PFSK-1 (cell line): ENCODE results near the gene BRAT1.

Experiments
- FOXP2 ChIP-seq: optimal IDR thresholded peaks from 2 replicates; pipeline ENCODE3; 2011; ENCODE audit warnings: borderline replicate concordance, control low read depth, inconsistent platforms; ENCODE audit not compliant: insufficient read depth; ENCODE audit errors: extremely low read length, extremely low read depth
- POLR2AphosphoS5 ChIP-seq: IDR thresholded peaks from 2 replicates; pipeline ENCODE4 v1.6.1; 2012; ENCODE audit warnings: low read depth, mild to moderate bottlenecking, control low read depth, low read length, moderate library complexity
- SIN3A ChIP-seq: IDR thresholded peaks from 2 replicates; pipeline ENCODE4 v1.6.1; 2012; ENCODE audit warnings: mild to moderate bottlenecking, low read length, moderate library complexity, borderline replicate concordance; ENCODE audit not compliant: insufficient read depth
- TAF1 ChIP-seq: IDR thresholded peaks from 2 replicates; pipeline ENCODE4 v1.6.1; 2012; ENCODE audit warnings: low read length, control low read depth, borderline replicate concordance; ENCODE audit not compliant: insufficient read depth
- TF ChIP-seq, protein P1 (sequence below), 2 experiments: IDR thresholded peaks; 2 replicates each; pipeline versions ENCODE4 v1.6.1 to v1.8.0; 2011 to 2012; ENCODE audit warnings: low read depth in 2 of 2, low read length in 2 of 2, control low read depth in 1 of 2, inconsistent platforms in 1 of 2, mild to moderate bottlenecking in 1 of 2, moderate library complexity in 1 of 2; ENCODE audit not compliant: insufficient read depth in 1 of 2

BRAT1 gene

GRCh38 chr7:2511769-2512168, 43.6 kb downstream of the BRAT1 start:
- TF ChIP-seq POLR2AphosphoS5 (no peak), FOXP2 (no peak)

- no peak for TF ChIP-seq POLR2AphosphoS5
- TF ChIP-seq TAF1 = no peak
- TF ChIP-seq FOXP2 = no peak
- TF ChIP-seq, protein P1, sequence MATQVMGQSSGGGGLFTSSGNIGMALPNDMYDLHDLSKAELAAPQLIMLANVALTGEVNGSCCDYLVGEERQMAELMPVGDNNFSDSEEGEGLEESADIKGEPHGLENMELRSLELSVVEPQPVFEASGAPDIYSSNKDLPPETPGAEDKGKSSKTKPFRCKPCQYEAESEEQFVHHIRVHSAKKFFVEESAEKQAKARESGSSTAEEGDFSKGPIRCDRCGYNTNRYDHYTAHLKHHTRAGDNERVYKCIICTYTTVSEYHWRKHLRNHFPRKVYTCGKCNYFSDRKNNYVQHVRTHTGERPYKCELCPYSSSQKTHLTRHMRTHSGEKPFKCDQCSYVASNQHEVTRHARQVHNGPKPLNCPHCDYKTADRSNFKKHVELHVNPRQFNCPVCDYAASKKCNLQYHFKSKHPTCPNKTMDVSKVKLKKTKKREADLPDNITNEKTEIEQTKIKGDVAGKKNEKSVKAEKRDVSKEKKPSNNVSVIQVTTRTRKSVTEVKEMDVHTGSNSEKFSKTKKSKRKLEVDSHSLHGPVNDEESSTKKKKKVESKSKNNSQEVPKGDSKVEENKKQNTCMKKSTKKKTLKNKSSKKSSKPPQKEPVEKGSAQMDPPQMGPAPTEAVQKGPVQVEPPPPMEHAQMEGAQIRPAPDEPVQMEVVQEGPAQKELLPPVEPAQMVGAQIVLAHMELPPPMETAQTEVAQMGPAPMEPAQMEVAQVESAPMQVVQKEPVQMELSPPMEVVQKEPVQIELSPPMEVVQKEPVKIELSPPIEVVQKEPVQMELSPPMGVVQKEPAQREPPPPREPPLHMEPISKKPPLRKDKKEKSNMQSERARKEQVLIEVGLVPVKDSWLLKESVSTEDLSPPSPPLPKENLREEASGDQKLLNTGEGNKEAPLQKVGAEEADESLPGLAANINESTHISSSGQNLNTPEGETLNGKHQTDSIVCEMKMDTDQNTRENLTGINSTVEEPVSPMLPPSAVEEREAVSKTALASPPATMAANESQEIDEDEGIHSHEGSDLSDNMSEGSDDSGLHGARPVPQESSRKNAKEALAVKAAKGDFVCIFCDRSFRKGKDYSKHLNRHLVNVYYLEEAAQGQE (IDR thresholded peaks at IDR 0.05; ENCODE audit: insufficient read depth in 1 of 2, low read depth in 2 of 2, low read length in 2 of 2) = no peak
- no peak for TF ChIP-seq SIN3A
Observed at GRCh38 chr7:2510909-2511768, 44.2 kb downstream of the BRAT1 start.

- TF ChIP-seq POLR2AphosphoS5 (no peak), TAF1 (no peak)
- TF ChIP-seq, protein P1 (IDR thresholded peaks at IDR 0.05; ENCODE audit: insufficient read depth in 1 of 2, low read depth in 2 of 2, low read length in 2 of 2) = no peak
Observed at GRCh38 chr7:2510130-2510776, 45.1 kb downstream of the BRAT1 start.

GRCh38 chr7:2509298-2509906, 45.9 kb downstream of the BRAT1 start:
- TF ChIP-seq POLR2AphosphoS5 = no peak
- no peak for TF ChIP-seq FOXP2
- TF ChIP-seq TAF1 = no peak
- no peak for TF ChIP-seq SIN3A
- TF ChIP-seq, protein P1 (IDR thresholded peaks at IDR 0.05; ENCODE audit: insufficient read depth in 1 of 2, low read depth in 2 of 2, low read length in 2 of 2) = no peak

- TF ChIP-seq, protein P1 (IDR thresholded peaks at IDR 0.05; ENCODE audit: insufficient read depth in 1 of 2, low read depth in 2 of 2, low read length in 2 of 2) = 0 out of 4 replicates have a peak, but pooled peaks of 1 of the 2 experiments have one; percentile 21
- TF ChIP-seq FOXP2 = no peak
- TF ChIP-seq TAF1 = no peak
Observed at GRCh38 chr7:2508327-2509215, 46.8 kb downstream of the BRAT1 start.
